ENCODE data around the gene CBLN3. TPM values are rescaled to one million over a fixed set of nuclear protein-coding genes. Genes with fewer than 3 reads are reported as not detected.

CBLN3 gene
- total RNA-seq, 2 experiments from 2014 or later, result 7.7 to 8.6 TPM

DNA sequence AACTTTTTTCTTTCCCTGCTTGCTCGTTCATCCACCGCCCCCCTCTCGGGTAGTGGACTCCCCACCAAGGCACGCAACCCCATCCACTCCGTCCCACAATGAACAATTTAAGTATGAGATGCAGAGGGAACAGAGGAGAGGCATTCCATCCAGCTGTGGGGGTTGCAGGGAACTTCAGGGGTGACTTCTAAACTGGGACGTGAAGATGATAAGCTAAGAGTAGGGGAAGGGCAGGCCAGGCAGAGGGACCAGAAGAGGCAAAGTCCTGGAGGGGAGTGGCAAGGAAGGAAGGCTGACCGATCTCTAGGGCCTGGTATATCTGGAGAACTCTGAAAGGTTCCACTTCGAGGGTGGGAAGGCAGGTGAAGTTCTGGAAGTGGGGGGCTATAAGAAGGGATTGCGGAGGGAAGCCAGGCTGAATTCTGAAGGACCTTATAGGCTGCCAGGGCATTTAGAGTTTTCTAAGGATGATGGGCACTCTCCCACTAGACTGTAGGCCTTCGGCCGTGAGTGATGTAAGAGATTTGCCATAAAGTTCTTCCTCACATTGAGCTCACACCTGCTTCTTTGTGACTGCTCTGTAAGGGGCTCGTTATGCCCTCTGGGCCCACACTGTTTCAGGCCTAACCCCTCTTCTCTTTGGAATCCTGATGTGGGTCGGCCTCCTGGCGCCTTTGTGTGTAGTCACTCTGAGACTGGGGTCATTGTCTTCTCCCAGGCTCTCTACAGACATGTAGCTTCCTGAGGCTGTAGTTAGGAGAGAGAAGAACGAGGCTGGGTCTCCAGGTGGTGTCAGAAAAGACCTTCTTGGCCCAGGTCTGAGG, 49.3 kb downstream of the CBLN3 start:
- intact Hi-C loops (cut with micrococcal nuclease), result no loop called here
- H3K27me3 Mint-ChIP-seq (ENCODE audit: low read depth), result peaks cover 6% of the 10 kb centered on the region
- no peak overlapping the region for H3K27ac Mint-ChIP-seq

DNA sequence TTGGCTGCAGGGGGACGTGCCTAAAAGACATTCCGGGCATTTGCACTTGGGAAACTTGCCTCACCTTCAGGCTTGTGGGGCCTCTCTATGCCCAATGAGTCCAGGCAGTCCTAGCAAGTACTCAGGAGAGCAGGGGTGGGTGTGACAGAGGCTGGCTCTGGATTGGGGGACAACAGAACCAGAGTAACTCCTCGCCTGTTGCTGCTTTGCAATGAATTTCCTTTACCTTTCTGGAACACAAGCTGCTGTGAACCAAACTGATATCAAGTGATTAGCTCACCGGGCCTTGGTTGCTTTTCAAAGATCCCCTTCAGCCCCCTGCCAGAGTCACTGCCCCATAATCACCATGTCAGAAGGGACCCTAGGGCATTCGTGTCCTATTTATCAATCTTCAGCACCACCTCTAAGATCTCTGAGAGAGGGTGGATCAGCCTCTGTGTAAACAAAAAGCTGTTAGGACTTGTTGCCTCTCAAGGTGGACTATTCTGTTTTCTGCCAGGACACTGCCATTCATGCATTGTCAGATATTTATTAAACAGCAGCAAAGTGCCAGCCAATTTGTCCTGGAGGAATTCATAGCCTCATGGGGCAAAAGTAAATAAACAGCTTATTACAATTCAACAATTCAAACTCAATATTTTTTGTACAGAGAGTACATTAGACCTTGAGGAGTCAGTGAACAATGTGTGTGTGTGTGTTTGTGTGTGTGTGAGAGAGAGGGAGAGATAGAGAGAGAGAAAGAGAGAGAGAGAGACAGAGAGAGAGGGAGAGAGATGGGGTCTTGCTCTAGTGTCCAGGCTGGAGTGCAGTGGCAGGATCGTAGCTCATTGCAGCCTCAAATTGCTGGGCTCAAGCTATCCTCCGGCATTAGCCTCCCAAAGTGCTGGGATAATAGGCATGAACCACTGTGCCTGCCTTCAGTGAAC, 50.2 kb downstream of the CBLN3 start:
- H3K27ac Mint-ChIP-seq, result no peak overlapping the region
- H3K27me3 Mint-ChIP-seq (ENCODE audit: low read depth), result peaks cover 5% of the 10 kb centered on the region
- H3K4me3 Mint-ChIP-seq, result no peak overlapping the region
- intact Hi-C loops (cut with micrococcal nuclease), result no loop called here
- H3K4me1 Mint-ChIP-seq (ENCODE audit: low read depth), result peaks cover 4% of the 10 kb centered on the region
- DNase-seq, result no peak
- CTCF ChIA-PET, result interaction anchor here (1.1 to 4.5 kb wide), 3 partner anchors 17 to 52 kb away, joined by 3 to 21 read pairs (median 4); no protein-coding TSS in a partner anchor
- H3K36me3 Mint-ChIP-seq (ENCODE audit: low read depth), result no peaks in the 10 kb centered on the region
- no peaks in the 10 kb centered on the region for H3K9me3 Mint-ChIP-seq

More for the DNA sequence above, 49.3 kb downstream of the CBLN3 start:
- DNase-seq, result no peak
- CTCF ChIA-PET, result interaction anchor here (1.1 to 4.5 kb wide), 3 partner anchors 18 to 51 kb away, joined by 3 to 21 read pairs (median 4); no protein-coding TSS in a partner anchor
- Mint-ChIP-seq H3K4me3 (no peak overlapping the region), H3K4me1 (ENCODE audit: low read depth) (peaks cover 4% of the 10 kb centered on the region), H3K9me3 (no peaks in the 10 kb centered on the region), H3K36me3 (ENCODE audit: low read depth) (no peaks in the 10 kb centered on the region)

DNA sequence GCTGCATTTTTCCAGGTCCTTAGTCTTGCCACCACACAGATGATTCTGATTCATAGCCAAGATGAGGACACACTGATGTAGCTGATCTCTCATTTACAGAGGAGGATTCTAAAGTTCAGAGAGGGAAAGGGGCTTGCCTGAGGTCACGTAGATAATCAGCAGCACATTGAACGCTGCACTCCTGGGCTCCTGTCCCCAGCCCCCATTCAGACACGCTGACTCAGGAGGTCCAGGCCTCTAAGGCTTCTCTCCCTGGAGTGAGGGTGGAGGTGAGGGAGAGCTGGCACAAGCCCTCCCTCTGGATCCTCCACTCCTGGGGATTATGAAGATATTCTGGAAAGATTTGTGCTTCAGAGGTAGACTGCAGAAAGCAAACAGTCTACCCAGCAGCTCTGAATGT, 51.1 kb downstream of the CBLN3 start:
- CTCF ChIA-PET, result interaction anchor here (4.5 kb wide), 1 partner anchor 53 kb away, joined by 21 read pairs; no protein-coding TSS in a partner anchor
- Mint-ChIP-seq H3K27ac (no peak overlapping the region), H3K4me1 (ENCODE audit: low read depth) (peaks cover 4% of the 10 kb centered on the region), H3K4me3 (no peak overlapping the region), H3K27me3 (ENCODE audit: low read depth) (peaks cover 3% of the 10 kb centered on the region), H3K9me3 (no peaks in the 10 kb centered on the region), H3K36me3 (ENCODE audit: low read depth) (no peaks in the 10 kb centered on the region)
- intact Hi-C loops (cut with micrococcal nuclease), result no loop called here
- no peak for DNase-seq

DNA sequence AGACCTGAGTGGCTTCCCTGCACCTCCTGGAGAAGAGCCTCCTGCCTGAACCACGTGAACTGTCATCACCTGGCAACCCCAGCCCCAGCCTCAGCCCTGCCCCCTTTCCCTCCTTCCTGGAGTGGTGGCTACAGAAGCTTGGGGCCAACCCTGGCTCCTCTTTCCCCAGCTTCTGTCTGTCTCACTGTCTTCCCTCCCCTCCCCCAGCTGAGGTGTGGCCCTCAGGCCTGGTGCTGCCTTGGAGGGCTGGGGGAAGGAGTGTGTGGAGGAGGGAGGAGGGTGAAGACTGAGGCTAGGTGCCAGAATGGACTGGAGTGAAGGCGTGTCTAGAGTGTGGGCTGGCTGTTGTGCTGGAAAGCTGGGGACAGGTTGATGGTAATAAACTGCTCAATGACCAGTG, 51.8 kb downstream of the CBLN3 start:
- H3K27me3 Mint-ChIP-seq (ENCODE audit: low read depth), result peaks cover 3% of the 10 kb centered on the region
- CTCF ChIA-PET, result interaction anchor here (1.1 to 4.5 kb wide), 2 partner anchors 54 to 59 kb away, joined by 3 to 21 read pairs; no protein-coding TSS in a partner anchor
- no peak for DNase-seq
- no peaks in the 10 kb centered on the region for H3K9me3 Mint-ChIP-seq
- intact Hi-C loops (cut with micrococcal nuclease), result no loop called here
- H3K4me3 Mint-ChIP-seq, result no peak overlapping the region
- H3K36me3 Mint-ChIP-seq (ENCODE audit: low read depth), result no peaks in the 10 kb centered on the region
- no peak overlapping the region for H3K27ac Mint-ChIP-seq
- peaks cover 4% of the 10 kb centered on the region for H3K4me1 Mint-ChIP-seq (ENCODE audit: low read depth)

DNA sequence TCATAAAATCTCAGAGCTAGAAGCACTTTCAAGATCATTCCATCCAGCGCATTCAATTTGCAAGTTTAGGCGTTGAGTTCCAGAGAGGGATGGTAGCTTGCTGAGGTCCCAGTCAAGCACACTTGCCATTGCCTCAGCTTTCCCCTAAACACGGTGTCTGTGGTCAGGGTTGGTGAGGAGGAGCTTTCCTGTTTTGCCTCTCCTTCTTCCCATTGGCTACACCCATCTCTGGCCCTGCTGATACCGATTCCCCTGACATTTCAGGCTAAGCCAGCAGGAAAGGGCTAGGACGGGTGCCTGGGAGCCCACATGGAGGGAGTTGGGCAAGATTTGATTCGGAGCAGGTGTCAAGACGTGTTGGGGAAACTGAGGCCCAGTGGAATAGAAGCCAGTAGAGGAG, 52.3 kb downstream of the CBLN3 start:
- no peaks in the 10 kb centered on the region for H3K9me3 Mint-ChIP-seq
- H3K27me3 Mint-ChIP-seq (ENCODE audit: low read depth), result peaks cover 3% of the 10 kb centered on the region
- no peak overlapping the region for H3K4me3 Mint-ChIP-seq
- H3K36me3 Mint-ChIP-seq (ENCODE audit: low read depth), result no peaks in the 10 kb centered on the region
- H3K27ac Mint-ChIP-seq, result no peak overlapping the region
- CTCF ChIA-PET, result interaction anchor here (1.1 to 4.5 kb wide), 2 partner anchors 54 to 59 kb away, joined by 3 to 21 read pairs; no protein-coding TSS in a partner anchor
- DNase-seq, result no peak
- intact Hi-C loops (cut with micrococcal nuclease), result no loop called here
- peaks cover 4% of the 10 kb centered on the region for H3K4me1 Mint-ChIP-seq (ENCODE audit: low read depth)

Other genes with a start within 250 kb of the CBLN3 start
- gene IPO4, start 240.9 kb downstream of the CBLN3 start, total RNA-seq, result 10 to 100 TPM; 64.2 to 74.5 TPM
- gene TM9SF1, start 234.2 kb downstream of the CBLN3 start, total RNA-seq, result 10 to 100 TPM; 14.7 to 15.1 TPM
- gene TSSK4, start 224.0 kb downstream of the CBLN3 start, total RNA-seq, result not detected
- 10 to 100 TPM; 65.2 to 66.5 TPM for gene CHMP4A, start 216.2 kb downstream of the CBLN3 start, total RNA-seq
- gene MDP1, start 213.6 kb downstream of the CBLN3 start, total RNA-seq, result 10 to 100 TPM; 10.2 to 13.6 TPM
- gene NEDD8, start 197.3 kb downstream of the CBLN3 start, total RNA-seq, result 100 to 1,000 TPM; 172 to 196 TPM
- gene GMPR2, start 196.7 kb downstream of the CBLN3 start, total RNA-seq, result 10 to 100 TPM; 60.5 to 63.7 TPM
- 100 to 1,000 TPM; 117 to 128 TPM for gene TINF2, start 187.0 kb downstream of the CBLN3 start, total RNA-seq
- gene TGM1, start 166.5 kb downstream of the CBLN3 start, total RNA-seq, result 10 to 100 TPM; 13.5 to 13.8 TPM
- gene RABGGTA, start 158.1 kb downstream of the CBLN3 start, total RNA-seq, result 10 to 100 TPM; 74.9 to 76.2 TPM
- gene DHRS1, start 129.9 kb downstream of the CBLN3 start, total RNA-seq, result 10 to 100 TPM; 11.8 to 13.8 TPM
- 10 to 100 TPM; 24.8 to 26.4 TPM for gene NOP9, start 129.8 kb downstream of the CBLN3 start, total RNA-seq
- gene CIDEB, start 121.7 kb downstream of the CBLN3 start, total RNA-seq, result 10 to 100 TPM; 10.9 to 15.1 TPM
- 10 to 100 TPM; 12.2 to 12.8 TPM for gene LTB4R2, start 119.5 kb downstream of the CBLN3 start, total RNA-seq
- gene LTB4R, start 118.2 kb downstream of the CBLN3 start, total RNA-seq, result 10 to 100 TPM; 10.6 to 11.4 TPM
- 1 to 10 TPM; 1.6 to 2.4 TPM for gene ADCY4, start 94.6 kb downstream of the CBLN3 start, total RNA-seq
- gene RIPK3, start 89.7 kb downstream of the CBLN3 start, total RNA-seq, result 1 to 10 TPM; 5.9 to 7.6 TPM
- under 1 TPM in 1 of 2 experiments, not detected in 1; 0.15 TPM for gene NFATC4, start 61.5 kb downstream of the CBLN3 start, total RNA-seq
- under 1 TPM in 1 of 2 experiments, not detected in 1; 0.02 TPM for gene NYNRIN, start 30.7 kb downstream of the CBLN3 start, total RNA-seq
- gene KHNYN, start 286 bp upstream of the CBLN3 start, total RNA-seq, result 10 to 100 TPM; 59.8 to 62.5 TPM
- 10 to 100 TPM; 70.5 to 72.4 TPM for gene SDR39U1, start 13.1 kb upstream of the CBLN3 start, total RNA-seq
- gene CMA1, start 78.6 kb upstream of the CBLN3 start, total RNA-seq, result 1 to 10 TPM; 1.2 to 2.1 TPM
- under 1 TPM; 0.31 to 0.35 TPM for gene CTSG, start 146.6 kb upstream of the CBLN3 start, total RNA-seq
- 10 to 100 TPM; 81.3 to 86.1 TPM for gene GZMH, start 180.0 kb upstream of the CBLN3 start, total RNA-seq
- 100 to 1,000 TPM; 811 to 864 TPM for gene GZMB, start 204.5 kb upstream of the CBLN3 start, total RNA-seq